A673 (cell line): Measurements from ENCODE around the gene PHACTR2.

ENCODE experiments used
- EZH2 ChIP-seq: fragments of 200-600 bp; sonication (generic); IDR thresholded peaks from 2 replicates; pipeline ENCODE4 v1.6.1; 2017; ENCODE audit warnings: borderline replicate concordance, low read depth, mild to moderate bottlenecking, mixed read lengths, antibody characterized with exemption, low read length; ENCODE audit not compliant: poor library complexity, severe bottlenecking
- TF ChIP-seq, protein P1 (sequence below): fragments of 300-800, 200-600 bp; sonication (generic); conservative IDR thresholded peaks from 2 replicates; pipeline ENCODE4 v1.5.1; 2017; ENCODE audit warnings: low read depth, mild to moderate bottlenecking, antibody characterized with exemption, low read length, moderate library complexity, mixed read lengths

- no peak for TF ChIP-seq EZH2
- TF ChIP-seq, protein P1, sequence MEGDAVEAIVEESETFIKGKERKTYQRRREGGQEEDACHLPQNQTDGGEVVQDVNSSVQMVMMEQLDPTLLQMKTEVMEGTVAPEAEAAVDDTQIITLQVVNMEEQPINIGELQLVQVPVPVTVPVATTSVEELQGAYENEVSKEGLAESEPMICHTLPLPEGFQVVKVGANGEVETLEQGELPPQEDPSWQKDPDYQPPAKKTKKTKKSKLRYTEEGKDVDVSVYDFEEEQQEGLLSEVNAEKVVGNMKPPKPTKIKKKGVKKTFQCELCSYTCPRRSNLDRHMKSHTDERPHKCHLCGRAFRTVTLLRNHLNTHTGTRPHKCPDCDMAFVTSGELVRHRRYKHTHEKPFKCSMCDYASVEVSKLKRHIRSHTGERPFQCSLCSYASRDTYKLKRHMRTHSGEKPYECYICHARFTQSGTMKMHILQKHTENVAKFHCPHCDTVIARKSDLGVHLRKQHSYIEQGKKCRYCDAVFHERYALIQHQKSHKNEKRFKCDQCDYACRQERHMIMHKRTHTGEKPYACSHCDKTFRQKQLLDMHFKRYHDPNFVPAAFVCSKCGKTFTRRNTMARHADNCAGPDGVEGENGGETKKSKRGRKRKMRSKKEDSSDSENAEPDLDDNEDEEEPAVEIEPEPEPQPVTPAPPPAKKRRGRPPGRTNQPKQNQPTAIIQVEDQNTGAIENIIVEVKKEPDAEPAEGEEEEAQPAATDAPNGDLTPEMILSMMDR, result no peak
Measured at GRCh38 chr6:143742070-143742954, 64.5 kb downstream of the PHACTR2 start.
